Stomach (tissue), 4 donors: Measurements from ENCODE around the gene STIM1.

Experiments
- POLR2AphosphoS5 ChIP-seq, 3 donors: sonication (generic); formaldehyde crosslinking; IDR thresholded peaks; one replicate each; pipeline ENCODE4 v1.6.1; 2016; ENCODE audit warnings: antibody characterized with exemption in 3 of 3
- TF ChIP-seq, protein P1 (sequence below), 7 experiments: fragments of 450-650 bp in 4 of 7; fragments of 200-600 bp in 3 of 7; sonication (generic) in 3 of 7; IDR thresholded peaks; one replicate each; pipeline ENCODE4 v1.5.1; 2016 to 2019; ENCODE audit warnings: antibody characterized with exemption in 7 of 7, control low read depth in 2 of 7, mild to moderate bottlenecking in 1 of 7

DNA sequence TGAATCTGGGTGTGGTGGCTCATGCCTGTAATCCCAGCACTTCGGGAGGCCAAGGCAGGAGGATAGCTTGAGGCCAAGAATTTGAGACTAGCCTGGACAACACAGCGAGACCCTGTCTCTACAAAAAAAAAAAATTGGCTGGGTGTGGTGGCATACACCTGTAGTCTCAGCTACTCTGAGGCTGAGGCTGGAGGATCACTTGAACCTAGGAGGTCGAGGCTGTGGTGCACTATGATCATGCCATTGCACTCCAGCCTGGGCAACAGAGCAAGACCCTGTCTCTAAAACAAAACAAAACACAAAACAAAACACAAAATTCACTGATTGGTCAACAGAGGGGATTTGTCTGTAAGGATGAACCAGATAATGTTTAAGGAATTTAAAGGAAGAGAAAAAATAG is 113.7 kb downstream of the STIM1 start:
- TF ChIP-seq, protein P1, sequence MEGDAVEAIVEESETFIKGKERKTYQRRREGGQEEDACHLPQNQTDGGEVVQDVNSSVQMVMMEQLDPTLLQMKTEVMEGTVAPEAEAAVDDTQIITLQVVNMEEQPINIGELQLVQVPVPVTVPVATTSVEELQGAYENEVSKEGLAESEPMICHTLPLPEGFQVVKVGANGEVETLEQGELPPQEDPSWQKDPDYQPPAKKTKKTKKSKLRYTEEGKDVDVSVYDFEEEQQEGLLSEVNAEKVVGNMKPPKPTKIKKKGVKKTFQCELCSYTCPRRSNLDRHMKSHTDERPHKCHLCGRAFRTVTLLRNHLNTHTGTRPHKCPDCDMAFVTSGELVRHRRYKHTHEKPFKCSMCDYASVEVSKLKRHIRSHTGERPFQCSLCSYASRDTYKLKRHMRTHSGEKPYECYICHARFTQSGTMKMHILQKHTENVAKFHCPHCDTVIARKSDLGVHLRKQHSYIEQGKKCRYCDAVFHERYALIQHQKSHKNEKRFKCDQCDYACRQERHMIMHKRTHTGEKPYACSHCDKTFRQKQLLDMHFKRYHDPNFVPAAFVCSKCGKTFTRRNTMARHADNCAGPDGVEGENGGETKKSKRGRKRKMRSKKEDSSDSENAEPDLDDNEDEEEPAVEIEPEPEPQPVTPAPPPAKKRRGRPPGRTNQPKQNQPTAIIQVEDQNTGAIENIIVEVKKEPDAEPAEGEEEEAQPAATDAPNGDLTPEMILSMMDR (IDR thresholded peaks at IDR 0.05): no peak
- no peak for TF ChIP-seq POLR2AphosphoS5 (IDR thresholded peaks at IDR 0.05)
